Mucosa of gallbladder (tissue), 1 donor: Measurements from ENCODE around the gene SIGLEC11. TPM values are rescaled to one million over a fixed set of nuclear protein-coding genes. Genes with fewer than 3 reads are reported as not detected.
"Not testable (repeated sequence)": the region's sequence is repeated elsewhere in the genome, so short reads cannot be mapped to it uniquely, and the experiment has no call there.

Source experiments
- DNase-seq: peaks from one replicate; pipeline ENCODE4 v3.0.0-alpha.2; 2020; ENCODE audit warnings: low spot score
- total RNA-seq: library from RNA; stranded (reverse); gene quantifications from one replicate; pipeline ENCODE4 v1.2.1, GENCODE V29; 2021
- donor health status: DM: no; HTN: no; CAD: no.

The SIGLEC11 gene
- total RNA-seq, 1 donor from 2014 or later, result 1.5 TPM

DNA sequence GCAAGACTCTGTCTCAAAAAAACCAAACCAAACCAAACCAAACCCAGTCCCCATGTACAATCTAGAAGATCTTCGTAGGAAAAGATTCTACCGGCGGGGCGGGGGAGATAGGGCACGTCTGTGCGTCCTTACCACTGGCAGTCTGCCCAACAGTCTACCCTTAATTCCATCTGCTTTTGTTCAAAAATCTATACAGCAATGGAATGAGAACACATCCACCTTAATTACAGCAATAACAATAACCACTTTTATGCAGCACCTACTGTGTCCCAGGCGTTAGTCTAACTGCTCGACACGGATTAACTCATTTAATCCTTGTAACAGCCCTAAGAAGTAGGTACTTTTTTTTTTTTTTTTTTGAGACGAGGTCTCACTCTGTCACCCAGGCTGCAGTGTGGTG lies 34.5 kb downstream of the SIGLEC11 start:
- DNase-seq, result no peak

DNA sequence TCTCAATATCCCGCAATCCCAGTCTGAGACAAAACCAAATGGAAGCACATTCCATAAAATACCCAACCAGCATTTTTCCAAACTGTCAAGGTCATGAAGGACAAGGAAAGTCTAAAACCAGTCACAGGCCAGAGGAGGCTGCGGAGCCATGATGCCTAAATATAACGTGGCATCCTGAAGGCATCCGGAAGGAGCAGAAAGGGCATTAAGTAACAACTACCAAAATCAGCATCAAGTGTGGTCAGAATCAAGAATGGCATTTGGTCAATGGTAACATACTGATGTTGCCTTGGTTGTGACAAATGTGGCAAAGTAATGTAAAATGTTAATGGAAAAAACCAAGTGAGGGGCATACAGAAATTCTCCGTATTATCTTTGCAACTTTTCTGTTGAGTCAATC lies 35.5 kb downstream of the SIGLEC11 start:
- DNase-seq, result no peak

GRCh38 chr19:49924881-49925210 lies 36.1 kb downstream of the SIGLEC11 start:
- not testable (repeated sequence) for DNase-seq

GRCh38 chr19:49924004-49924880 lies 36.7 kb downstream of the SIGLEC11 start:
- DNase-seq, result no peak

DNA sequence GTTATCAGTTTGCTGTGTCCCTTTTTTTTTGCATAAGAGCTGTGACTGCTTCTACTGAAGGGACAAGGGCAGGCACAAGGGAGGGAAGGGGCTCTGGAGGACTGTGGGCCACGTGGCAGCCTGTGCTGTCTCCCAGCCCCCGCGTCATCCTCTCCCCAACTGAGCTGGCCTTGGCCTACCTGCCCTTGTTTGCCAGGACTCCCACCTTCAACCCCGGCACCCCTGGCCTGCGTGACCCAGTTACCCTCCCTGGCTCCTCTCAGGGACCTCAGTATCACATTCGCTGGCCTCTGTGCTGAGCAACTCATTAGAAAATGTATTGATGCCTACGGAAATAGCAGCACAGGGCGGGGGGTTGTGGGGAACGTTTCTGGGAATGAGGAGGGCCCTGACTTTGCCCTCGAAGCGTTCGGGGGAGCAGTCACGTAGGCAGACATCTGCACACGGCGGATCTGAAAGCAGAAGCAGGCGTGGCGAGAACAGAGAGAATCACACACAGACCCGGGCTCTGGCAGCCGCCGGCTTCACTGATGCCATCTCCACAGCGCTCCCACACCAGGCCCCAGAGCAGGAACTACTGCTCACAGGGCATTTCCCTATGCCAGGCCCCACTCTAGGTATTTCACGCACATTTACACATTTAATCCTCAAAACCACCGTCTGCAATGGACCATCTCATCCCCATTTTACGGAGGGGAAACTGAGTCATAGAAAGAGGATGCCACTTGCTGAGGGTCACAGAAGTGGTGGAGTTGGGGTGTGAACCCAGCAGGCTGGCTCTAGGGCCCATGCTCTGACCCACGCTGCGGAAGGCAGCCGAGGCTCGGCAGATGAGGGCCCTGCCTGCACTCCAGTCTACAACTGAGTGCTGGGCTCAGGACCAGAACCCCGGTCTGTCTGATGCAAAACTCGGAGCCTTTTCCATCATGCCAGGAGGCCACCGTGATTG lies 37.6 kb downstream of the SIGLEC11 start:
- no peak for DNase-seq

- DNase-seq, result no peak
Measured at GRCh38 chr19:49921871-49922795, 38.8 kb downstream of the SIGLEC11 start.

DNA sequence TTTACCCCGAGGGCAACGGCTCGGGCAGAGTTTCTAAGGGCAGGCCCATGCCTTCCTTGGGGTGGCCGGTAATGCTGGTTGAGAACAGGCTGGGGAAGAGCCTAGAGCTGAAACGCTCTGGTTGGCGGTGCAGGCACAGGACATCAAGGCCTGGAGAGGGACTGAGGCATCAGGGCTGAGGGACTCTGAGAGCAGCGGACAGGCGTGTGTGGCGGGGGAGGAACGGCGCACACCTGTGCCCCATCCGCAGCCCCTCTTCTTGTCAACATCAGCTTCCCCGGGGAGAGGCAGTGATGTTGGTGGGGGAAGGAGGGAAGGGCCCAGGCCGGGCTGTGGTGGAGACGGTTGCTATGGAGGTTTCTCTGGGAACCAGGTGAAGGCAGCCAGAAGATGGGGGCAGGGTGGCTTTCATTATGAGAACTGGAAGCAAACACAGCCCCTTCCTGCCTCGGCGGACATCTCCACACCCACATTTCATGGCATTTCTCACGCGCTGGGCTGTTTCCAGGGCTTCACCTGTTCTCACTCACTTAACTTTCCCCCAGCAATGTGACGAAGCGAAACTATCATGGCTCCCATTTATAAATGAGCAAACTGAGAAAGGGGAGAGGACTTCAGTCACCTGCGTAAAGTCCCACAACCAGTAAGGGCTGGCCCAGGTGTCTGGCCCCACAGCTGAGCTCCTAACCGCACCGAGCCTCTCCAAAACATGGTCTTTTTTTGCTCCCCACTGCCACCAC lies 40.2 kb downstream of the SIGLEC11 start:
- DNase-seq, result no peak

DNA sequence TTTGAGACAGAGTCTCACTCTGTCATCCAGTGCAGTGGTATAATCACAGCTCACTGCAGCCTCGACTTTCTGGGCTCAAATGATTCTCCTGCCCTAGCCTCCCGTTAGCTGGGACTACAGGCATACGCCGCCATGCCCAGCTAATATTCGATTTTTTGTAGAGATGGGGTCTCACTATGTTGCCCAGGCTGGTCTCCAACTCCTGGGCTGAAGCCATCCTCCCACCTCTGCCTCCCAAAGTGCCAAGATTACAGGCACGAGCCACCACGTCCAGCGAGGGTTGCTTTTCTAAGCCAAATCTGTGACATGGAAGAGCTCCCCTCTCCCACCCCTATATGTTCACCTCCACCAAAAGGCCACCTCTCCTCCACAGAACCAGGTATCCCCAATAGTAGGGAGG lies 42.9 kb downstream of the SIGLEC11 start:
- no peak for DNase-seq

- DNase-seq, result no peak
Measured at GRCh38 chr19:49916839-49917733, 43.9 kb downstream of the SIGLEC11 start.

- DNase-seq, result no peak
Measured at GRCh38 chr19:49915271-49915670, 45.7 kb downstream of the SIGLEC11 start.

DNA sequence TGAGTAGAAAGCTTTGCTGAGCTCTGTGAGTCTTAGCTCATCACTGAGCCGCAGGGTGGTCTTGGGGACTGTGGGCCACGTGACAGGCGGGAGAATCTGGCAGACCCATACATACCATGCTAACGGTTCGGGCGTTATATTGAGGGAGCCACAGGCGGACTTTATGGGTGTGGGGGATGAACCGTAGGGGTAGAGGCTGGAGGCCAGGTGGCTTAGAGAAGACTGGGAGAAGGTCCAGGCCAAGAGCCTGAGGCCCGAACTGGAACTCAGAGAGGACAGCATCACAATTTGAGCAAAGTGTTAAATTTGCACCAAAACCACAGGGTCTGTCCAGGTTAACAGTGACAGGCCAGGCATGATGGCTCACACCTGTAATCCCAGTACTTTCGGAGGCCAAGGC lies 47.3 kb downstream of the SIGLEC11 start:
- no peak for DNase-seq

GRCh38 chr19:49912965-49913685 lies 47.8 kb downstream of the SIGLEC11 start:
- DNase-seq, result no peak

GRCh38 chr19:49911381-49912145 lies 49.4 kb downstream of the SIGLEC11 start:
- no peak for DNase-seq

- no peak for DNase-seq
Measured at GRCh38 chr19:49910179-49910578, 50.8 kb downstream of the SIGLEC11 start.

- DNase-seq, result no peak
Measured at GRCh38 chr19:49908480-49909420, 52.2 kb downstream of the SIGLEC11 start.

DNA sequence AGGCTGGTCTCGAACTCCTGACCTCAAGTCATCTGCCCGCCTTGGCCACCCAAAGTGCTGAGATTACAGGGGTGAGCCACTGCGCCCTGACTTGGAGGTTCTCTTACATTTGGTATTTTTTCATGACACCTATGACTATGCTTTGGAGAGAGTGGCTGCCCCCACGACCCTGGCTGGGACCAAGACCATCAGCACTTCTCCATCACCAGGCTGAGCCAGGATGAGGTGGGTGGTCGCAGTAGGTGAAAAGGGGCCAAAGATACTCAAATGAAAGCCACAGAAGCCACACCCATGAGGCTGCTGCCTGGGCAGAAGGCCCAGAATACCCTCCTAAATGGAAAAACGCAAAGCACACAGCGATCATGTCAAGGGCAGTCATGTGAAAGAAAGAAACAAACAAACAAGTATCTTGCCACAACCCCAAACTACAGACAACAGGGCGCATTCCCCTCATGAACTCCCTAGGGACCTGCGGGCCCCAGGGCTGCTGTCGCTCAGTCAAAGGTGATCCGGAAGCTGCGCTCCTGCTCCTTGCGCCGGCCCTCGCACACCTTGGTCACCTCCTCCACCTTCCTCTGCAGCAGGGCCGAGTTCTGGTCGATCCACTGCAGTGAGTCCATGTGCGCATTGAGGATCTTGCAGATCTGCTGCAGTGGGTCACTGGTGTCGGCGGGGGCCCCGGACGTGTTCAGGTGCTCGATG lies 53.1 kb downstream of the SIGLEC11 start:
- no peak for DNase-seq
